ENCODE results near the gene NMT1. TPM values are rescaled to one million over a fixed set of nuclear protein-coding genes. Genes with fewer than 3 reads are reported as not detected.

Gene NMT1
- total RNA-seq, 4 donors from 2014 or later: 53.2 to 73.3 (median 65.9) TPM

DNA sequence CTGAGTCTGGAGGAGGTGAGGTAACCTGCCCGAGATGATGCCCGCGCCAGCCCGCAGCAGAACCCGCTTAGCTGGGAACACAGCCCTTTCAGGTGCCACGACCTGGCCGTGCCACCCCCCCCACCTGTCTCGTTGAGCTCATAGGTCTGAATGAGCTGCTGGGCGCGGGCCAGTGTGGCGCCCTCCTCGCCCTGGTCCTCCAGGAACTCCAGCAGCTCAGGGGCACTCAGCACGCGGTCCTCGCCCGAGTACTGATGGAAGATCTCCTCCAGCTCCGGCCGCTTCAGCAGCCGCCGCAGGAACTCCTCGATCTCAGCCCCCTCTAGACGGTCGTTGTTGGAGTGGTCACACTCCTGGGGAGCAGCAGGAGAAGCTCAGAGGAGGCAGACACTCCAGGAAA is 57.6 kb downstream of the NMT1 start:
- no peaks in the 10 kb centered on the region for H3K27me3 ChIP-seq
- 92% methylated on average over 23 of the region's 23 CpGs for WGBS
- no peak for TF ChIP-seq EP300 (IDR thresholded peaks at IDR 0.05)
- no peak overlapping the region for H3K27ac ChIP-seq
- DNase-seq (ENCODE audit: low spot score in 2 of 2): no peak
- H3K4me3 ChIP-seq: no peak overlapping the region
- H3K9me3 ChIP-seq: no peaks in the 10 kb centered on the region
- H3K36me3 ChIP-seq: peaks cover 28% of the 10 kb centered on the region
- peaks cover 15% of the 10 kb centered on the region for H3K4me1 ChIP-seq

- 52% methylated on average over 5 of the region's 8 CpGs for WGBS
- no peak overlapping the region for H3K27ac ChIP-seq
- H3K4me3 ChIP-seq: no peak overlapping the region
- H3K4me1 ChIP-seq: peaks cover 28% of the 10 kb centered on the region
- TF ChIP-seq POLR2AphosphoS5 (IDR thresholded peaks at IDR 0.05) (no peak), POLR2A (IDR thresholded peaks at IDR 0.05) (no peak), EP300 (IDR thresholded peaks at IDR 0.05) (no peak)
- TF ChIP-seq, protein P1, sequence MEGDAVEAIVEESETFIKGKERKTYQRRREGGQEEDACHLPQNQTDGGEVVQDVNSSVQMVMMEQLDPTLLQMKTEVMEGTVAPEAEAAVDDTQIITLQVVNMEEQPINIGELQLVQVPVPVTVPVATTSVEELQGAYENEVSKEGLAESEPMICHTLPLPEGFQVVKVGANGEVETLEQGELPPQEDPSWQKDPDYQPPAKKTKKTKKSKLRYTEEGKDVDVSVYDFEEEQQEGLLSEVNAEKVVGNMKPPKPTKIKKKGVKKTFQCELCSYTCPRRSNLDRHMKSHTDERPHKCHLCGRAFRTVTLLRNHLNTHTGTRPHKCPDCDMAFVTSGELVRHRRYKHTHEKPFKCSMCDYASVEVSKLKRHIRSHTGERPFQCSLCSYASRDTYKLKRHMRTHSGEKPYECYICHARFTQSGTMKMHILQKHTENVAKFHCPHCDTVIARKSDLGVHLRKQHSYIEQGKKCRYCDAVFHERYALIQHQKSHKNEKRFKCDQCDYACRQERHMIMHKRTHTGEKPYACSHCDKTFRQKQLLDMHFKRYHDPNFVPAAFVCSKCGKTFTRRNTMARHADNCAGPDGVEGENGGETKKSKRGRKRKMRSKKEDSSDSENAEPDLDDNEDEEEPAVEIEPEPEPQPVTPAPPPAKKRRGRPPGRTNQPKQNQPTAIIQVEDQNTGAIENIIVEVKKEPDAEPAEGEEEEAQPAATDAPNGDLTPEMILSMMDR (IDR thresholded peaks at IDR 0.05): no peak
- no peaks in the 10 kb centered on the region for H3K9me3 ChIP-seq
- no peak for DNase-seq (ENCODE audit: low spot score in 2 of 2)
- H3K36me3 ChIP-seq: peaks cover 28% of the 10 kb centered on the region
- H3K27me3 ChIP-seq: no peaks in the 10 kb centered on the region
These were observed 58.8 kb downstream of the NMT1 start for GRCh38 chr17:45119964-45120363.

DNA sequence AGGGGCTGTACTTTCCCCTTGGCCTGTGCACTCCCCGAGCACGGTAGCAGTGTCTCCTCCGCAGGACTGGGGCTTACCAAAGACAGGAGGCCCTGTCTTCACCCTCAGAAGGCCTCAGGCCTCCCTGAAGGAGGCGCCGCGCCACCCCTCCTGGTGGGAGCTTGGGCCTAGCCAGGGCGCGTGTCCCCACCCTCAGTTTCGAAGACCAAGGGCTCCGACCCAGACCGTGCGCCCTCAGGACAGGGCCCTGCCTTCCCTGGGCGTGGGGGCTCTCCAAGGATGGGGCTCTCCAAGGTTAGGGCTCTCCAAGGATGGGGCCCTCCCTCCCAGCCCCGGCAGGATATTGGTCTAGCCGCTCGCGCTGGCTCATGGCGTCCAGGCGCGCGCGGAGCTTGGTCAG is 59.4 kb downstream of the NMT1 start:
- 100% methylated on average over 2 of the region's 22 CpGs for WGBS
- TF ChIP-seq, protein P1 (IDR thresholded peaks at IDR 0.05): no peak
- TF ChIP-seq EP300 (IDR thresholded peaks at IDR 0.05): no peak
- TF ChIP-seq POLR2A (IDR thresholded peaks at IDR 0.05): no peak
- no peak for TF ChIP-seq POLR2AphosphoS5 (IDR thresholded peaks at IDR 0.05)
- Histone ChIP-seq H3K9me3 (no peaks in the 10 kb centered on the region), H3K27me3 (no peaks in the 10 kb centered on the region), H3K36me3 (peaks cover 28% of the 10 kb centered on the region), H3K4me3 (no peak overlapping the region), H3K27ac (no peak overlapping the region), H3K4me1 (peaks cover 28% of the 10 kb centered on the region)
- no peak for DNase-seq (ENCODE audit: low spot score in 2 of 2)

DNA sequence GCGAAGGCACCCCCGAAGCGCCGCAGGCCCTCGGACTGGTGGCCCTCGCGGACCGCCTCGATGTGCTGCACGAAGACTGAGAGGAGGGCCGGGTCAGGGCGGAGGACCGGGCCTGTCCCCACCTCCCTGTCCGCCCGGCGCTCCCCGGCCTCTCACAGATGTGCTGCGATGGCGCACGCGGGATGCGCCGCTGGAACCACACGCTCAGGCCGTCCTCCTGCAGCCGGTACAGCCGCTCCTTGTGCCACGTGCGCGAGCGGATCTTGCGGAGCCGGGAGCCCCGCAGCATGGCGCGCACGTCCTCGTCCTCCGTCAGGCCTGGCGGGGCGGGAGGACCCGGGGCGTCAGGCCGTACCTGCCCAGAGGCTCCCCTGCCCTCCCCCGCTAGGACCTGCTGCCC is 59.9 kb downstream of the NMT1 start:
- no peak overlapping the region for H3K4me3 ChIP-seq
- WGBS: 96% methylated on average over 19 of the region's 45 CpGs
- no peaks in the 10 kb centered on the region for H3K9me3 ChIP-seq
- TF ChIP-seq POLR2A (IDR thresholded peaks at IDR 0.05): no peak
- TF ChIP-seq, protein P1 (IDR thresholded peaks at IDR 0.05): no peak
- no peak for TF ChIP-seq EP300 (IDR thresholded peaks at IDR 0.05)
- TF ChIP-seq POLR2AphosphoS5 (IDR thresholded peaks at IDR 0.05): no peak
- H3K27me3 ChIP-seq: no peaks in the 10 kb centered on the region
- H3K27ac ChIP-seq: no peak overlapping the region
- DNase-seq (ENCODE audit: low spot score in 2 of 2): no peak
- H3K36me3 ChIP-seq: peaks cover 28% of the 10 kb centered on the region
- H3K4me1 ChIP-seq: peaks cover 28% of the 10 kb centered on the region

DNA sequence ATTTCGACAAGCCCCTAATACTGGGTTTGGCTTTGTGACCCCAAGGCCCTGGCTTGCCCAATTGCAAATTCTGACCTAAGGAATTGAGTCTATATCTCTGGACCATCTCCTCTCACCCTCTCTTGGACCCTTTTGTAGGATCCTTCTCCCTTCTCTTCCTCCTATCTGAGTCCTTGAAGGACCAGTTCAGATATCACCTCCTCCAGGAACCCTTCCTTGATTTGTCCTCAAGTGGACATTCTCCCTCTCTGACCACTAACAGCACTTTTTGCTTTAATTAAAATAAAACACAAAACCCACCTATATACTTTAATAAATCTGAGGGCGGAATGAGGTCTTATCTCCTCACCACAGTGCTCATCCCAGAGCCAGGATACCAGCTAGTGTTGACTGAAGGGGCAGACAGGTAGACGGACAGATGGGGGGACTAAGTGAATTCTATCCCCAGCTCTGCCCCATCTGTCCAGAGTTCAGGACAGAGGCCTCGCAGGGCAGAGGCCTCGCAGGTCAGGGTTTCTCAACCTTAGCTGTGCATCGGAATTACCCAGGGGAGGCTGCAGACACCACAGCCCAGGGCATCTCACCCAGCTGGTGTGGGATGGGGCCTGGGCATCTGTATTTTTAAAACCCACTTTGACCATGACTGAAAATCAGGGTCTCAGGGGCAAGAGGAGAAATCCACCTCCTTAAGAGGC is 62.1 kb downstream of the NMT1 start:
- H3K36me3 ChIP-seq: peaks cover 21% of the 10 kb centered on the region
- H3K4me1 ChIP-seq: peaks cover 39% of the 10 kb centered on the region
- no peaks in the 10 kb centered on the region for H3K27me3 ChIP-seq
- no peak for DNase-seq (ENCODE audit: low spot score in 2 of 2)
- H3K4me3 ChIP-seq: no peak overlapping the region
- H3K27ac ChIP-seq: peak overlapping the region; percentile 65
- TF ChIP-seq EP300 (IDR thresholded peaks at IDR 0.05): no peak
- TF ChIP-seq POLR2AphosphoS5 (IDR thresholded peaks at IDR 0.05): no peak
- TF ChIP-seq, protein P1 (IDR thresholded peaks at IDR 0.05): no peak
- WGBS: 92% methylated on average over 6 of the region's 6 CpGs
- H3K9me3 ChIP-seq: no peaks in the 10 kb centered on the region

Measured in suprapubic skin (tissue), 4 donors.